Neutrophil (primary cell): Measurements from ENCODE around the gene ATP1B2.

ENCODE experiments used
- H3K27ac ChIP-seq: fragments of 200-600 bp; sonication (generic); 2 replicates; pipeline ENCODE4 v1.5.1; 2016; ENCODE audit warnings: mild to moderate bottlenecking, moderate library complexity
- H3K27me3 ChIP-seq: fragments of 200-600 bp; sonication (generic); 2 replicates; pipeline ENCODE4 v1.6.0; 2016; ENCODE audit warnings: mild to moderate bottlenecking
- H3K36me3 ChIP-seq: fragments of 200-600 bp; sonication (generic); 2 replicates; pipeline ENCODE4 v1.5.1; 2017
- H3K4me1 ChIP-seq, 2 experiments: fragments of 200-600 bp in 1 of 2; sonication (generic) in 1 of 2; 1 replicate in 1 of 2; 2 replicates in 1 of 2; pipeline versions ENCODE4 v1.5.1 to v1.6.1; 2013 to 2016; ENCODE audit warnings: low read depth in 1 of 2, low read length in 1 of 2, mild to moderate bottlenecking in 1 of 2, moderate library complexity in 1 of 2; ENCODE audit not compliant: control insufficient read depth in 1 of 2, insufficient read depth in 1 of 2
- H3K4me3 ChIP-seq, 2 experiments: fragments of 200-600 bp in 1 of 2; sonication (generic) in 1 of 2; 1 replicate in 1 of 2; 2 replicates in 1 of 2; pipeline ENCODE4 v1.5.1; 2013 to 2016; ENCODE audit warnings: low read depth in 1 of 2, low read length in 1 of 2, mild to moderate bottlenecking in 1 of 2, moderate library complexity in 1 of 2
- H3K9me3 ChIP-seq: fragments of 200-600 bp; sonication (generic); 2 replicates; pipeline ENCODE4 v1.5.1; 2016
- TF ChIP-seq, protein P1 (sequence below): fragments of 200-600 bp; sonication (generic); IDR thresholded peaks from 2 replicates; pipeline ENCODE4 v1.5.1; 2016; ENCODE audit warnings: antibody characterized with exemption

The ATP1B2 gene, protein sequence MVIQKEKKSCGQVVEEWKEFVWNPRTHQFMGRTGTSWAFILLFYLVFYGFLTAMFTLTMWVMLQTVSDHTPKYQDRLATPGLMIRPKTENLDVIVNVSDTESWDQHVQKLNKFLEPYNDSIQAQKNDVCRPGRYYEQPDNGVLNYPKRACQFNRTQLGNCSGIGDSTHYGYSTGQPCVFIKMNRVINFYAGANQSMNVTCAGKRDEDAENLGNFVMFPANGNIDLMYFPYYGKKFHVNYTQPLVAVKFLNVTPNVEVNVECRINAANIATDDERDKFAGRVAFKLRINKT

DNA sequence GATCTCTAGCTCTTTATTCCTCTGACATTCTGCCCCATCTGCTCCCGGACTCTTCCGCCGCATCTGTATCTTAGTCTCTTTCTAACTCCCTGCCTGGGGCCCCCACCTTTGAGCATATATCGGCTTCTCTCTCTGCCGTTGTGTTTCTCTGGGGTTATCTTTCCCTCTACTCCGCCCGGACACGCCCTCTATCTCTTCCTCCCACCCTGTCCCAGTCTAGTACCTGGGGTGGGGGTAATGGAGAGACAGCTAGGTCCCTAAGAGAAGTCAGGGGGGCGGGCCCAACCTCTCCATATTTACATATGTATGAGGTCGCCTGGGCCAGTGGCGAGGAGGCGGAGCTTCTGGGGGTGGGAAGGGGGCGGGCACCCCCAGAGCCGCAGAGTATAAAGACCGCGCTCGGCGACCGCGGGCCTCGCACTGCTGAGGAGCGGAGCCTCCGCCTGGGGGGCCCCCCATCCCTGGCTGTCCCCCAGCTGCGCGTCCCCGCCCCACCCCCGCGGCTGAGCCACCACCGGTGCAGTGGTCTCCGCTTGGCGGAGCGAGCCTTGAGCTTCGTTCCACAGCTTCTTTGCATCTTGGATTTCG lies at the start of gene ATP1B2:
Gene ATP1B2 (plus strand): TSS at position 418 of the 588 bp plus-strand sequence. CDS start 593 bp downstream, outside the sequence.
- TF ChIP-seq, protein P1, sequence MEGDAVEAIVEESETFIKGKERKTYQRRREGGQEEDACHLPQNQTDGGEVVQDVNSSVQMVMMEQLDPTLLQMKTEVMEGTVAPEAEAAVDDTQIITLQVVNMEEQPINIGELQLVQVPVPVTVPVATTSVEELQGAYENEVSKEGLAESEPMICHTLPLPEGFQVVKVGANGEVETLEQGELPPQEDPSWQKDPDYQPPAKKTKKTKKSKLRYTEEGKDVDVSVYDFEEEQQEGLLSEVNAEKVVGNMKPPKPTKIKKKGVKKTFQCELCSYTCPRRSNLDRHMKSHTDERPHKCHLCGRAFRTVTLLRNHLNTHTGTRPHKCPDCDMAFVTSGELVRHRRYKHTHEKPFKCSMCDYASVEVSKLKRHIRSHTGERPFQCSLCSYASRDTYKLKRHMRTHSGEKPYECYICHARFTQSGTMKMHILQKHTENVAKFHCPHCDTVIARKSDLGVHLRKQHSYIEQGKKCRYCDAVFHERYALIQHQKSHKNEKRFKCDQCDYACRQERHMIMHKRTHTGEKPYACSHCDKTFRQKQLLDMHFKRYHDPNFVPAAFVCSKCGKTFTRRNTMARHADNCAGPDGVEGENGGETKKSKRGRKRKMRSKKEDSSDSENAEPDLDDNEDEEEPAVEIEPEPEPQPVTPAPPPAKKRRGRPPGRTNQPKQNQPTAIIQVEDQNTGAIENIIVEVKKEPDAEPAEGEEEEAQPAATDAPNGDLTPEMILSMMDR: no peak
- Histone ChIP-seq H3K27me3 (peaks cover 97% of the 10 kb centered on the region), H3K27ac (no peak within 1 kb of the TSS), H3K36me3 (no peaks in the 10 kb centered on the region), H3K4me1 (peaks cover 13% of the 10 kb centered on the region in 2 experiments), H3K4me3 (peak within 1 kb of the TSS; percentile 12 to 57), H3K9me3 (no peaks in the 10 kb centered on the region)

DNA sequence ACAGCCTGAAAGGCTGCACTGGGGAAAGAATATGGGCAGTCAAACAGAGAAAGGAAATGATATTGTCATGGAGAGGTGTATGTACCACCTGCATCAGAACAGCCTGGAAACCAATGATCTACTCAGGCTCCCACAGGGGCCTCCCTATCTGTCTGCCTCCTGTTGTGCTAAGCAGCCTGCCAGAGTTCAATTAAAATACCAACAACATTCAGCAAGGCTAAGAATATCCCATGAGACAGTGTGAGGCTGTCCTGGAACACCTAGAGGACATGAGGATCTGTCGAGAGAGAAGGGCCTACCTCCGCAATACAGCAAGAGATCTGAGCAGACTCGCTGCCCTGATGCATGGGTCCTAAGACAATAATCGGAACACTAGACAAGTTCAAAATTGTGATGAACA lies 44.4 kb upstream of the ATP1B2 start:
- Histone ChIP-seq H3K27me3 (no peaks in the 10 kb centered on the region), H3K27ac (no peak overlapping the region), H3K36me3 (peaks cover 44% of the 10 kb centered on the region), H3K9me3 (no peaks in the 10 kb centered on the region), H3K4me3 (no peak overlapping the region), H3K4me1 (no peaks in the 10 kb centered on the region)
- TF ChIP-seq, protein P1: no peak

DNA sequence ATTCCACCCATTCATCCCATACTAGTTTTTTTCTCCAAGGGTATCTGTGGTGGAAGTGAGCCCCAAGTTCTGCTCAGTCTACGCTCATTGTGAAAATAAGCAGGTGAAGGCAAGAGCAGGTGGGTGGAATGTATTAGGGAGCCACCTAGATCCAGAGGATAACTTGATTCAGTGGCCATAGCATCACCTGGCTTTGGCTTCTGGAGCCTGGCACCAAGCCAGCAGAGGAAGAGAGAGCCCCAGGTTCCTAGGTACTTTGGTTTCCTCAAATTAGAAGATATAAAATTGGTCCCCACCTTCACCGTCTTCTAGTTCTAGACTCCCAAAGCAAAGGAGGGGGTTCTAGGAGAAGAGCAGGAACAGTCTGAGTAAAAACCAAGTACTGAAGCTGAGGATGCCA lies 40.1 kb upstream of the ATP1B2 start:
- Histone ChIP-seq H3K27ac (no peak overlapping the region), H3K4me3 (no peak overlapping the region), H3K36me3 (peaks cover under 1% of the 10 kb centered on the region), H3K4me1 (peaks cover 16 to 24% of the 10 kb centered on the region in 2 experiments), H3K9me3 (no peaks in the 10 kb centered on the region), H3K27me3 (no peaks in the 10 kb centered on the region)
- TF ChIP-seq, protein P1: no peak

DNA sequence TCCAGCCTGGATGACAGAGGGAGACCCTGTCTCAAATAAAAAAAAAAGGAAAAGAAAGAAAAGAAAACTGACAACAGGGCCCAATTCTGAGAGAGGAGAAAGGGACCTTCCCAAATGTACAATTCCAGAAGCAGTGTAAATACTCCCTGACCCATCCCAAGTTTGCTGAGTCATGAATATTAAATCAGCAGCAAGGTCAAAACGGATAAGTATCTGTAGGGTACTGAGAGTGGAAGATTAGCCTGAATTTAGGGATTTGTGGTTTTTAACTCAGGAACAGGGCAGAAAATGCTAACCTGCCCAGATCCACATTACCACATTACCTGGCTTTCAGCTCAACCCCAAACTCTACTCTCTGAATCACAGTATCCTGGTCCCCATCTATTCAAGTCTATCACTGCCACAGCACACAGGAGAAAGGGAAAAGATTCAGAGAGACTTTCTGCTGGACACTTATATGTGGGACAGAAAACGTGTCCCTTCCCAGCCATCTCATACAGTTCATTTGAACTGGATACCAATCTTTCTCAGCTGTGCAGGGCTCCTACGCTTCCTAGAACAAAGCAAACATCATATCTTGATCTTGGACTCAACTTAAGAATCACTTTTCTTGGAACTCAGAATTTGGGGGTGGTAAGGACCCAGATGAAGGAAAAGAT lies 39.0 kb upstream of the ATP1B2 start:
- TF ChIP-seq, protein P1: no peak
- H3K4me3 ChIP-seq: no peak overlapping the region
- no peaks in the 10 kb centered on the region for H3K27me3 ChIP-seq
- H3K4me1 ChIP-seq: peaks cover 16 to 25% of the 10 kb centered on the region in 2 experiments
- H3K9me3 ChIP-seq: no peaks in the 10 kb centered on the region
- H3K36me3 ChIP-seq: no peaks in the 10 kb centered on the region
- H3K27ac ChIP-seq: no peak overlapping the region

GRCh38 chr17:7612294-7612640 lies 38.5 kb upstream of the ATP1B2 start:
- TF ChIP-seq, protein P1: no peak
- Histone ChIP-seq H3K9me3 (no peaks in the 10 kb centered on the region), H3K27me3 (no peaks in the 10 kb centered on the region), H3K4me3 (no peak overlapping the region), H3K36me3 (no peaks in the 10 kb centered on the region), H3K27ac (no peak overlapping the region), H3K4me1 (peaks cover 16 to 25% of the 10 kb centered on the region in 2 experiments)
